SU-DHL-6 (cell line): ENCODE data around the gene SEMA4D.

Experiments used
- H2AFZ ChIP-seq: fragments of 200-600 bp; sonication (generic); 2 replicates; pipeline ENCODE4 v1.6.1; 2014; ENCODE audit warnings: low read depth, mild to moderate bottlenecking, moderate library complexity, mixed read lengths, antibody characterized with exemption, low read length; ENCODE audit not compliant: severe bottlenecking
- H3F3A ChIP-seq: fragments of 200-600 bp; shearing (Covaris generic); 2 replicates; pipeline ENCODE4 v1.6.0; 2016; ENCODE audit warnings: antibody characterized with exemption, mild to moderate bottlenecking; ENCODE audit not compliant: insufficient read depth
- H3K27ac ChIP-seq: fragments of 200-600 bp; sonication (generic); 2 replicates; pipeline ENCODE4 v1.5.1; 2016; ENCODE audit warnings: low read depth, mild to moderate bottlenecking, low read length, moderate library complexity, mixed read lengths
- H3K27me3 ChIP-seq: fragments of 200-600 bp; sonication (generic), shearing (Covaris generic); 2 replicates; pipeline ENCODE4 v1.6.0; 2014; ENCODE audit warnings: mild to moderate bottlenecking, low read length
- H3K36me3 ChIP-seq: fragments of 200-600 bp; sonication (generic); 2 replicates; pipeline ENCODE4 v1.6.1; 2014; ENCODE audit warnings: mild to moderate bottlenecking, low read length, mixed read lengths
- H3K4me2 ChIP-seq: fragments of 300-600, 200-600 bp; shearing (Covaris generic), sonication (generic); 2 replicates; pipeline ENCODE4 v1.6.0; 2014; ENCODE audit warnings: low read length, low read depth, mild to moderate bottlenecking; ENCODE audit not compliant: poor library complexity, severe bottlenecking
- H3K4me3 ChIP-seq: fragments of 200-600 bp; sonication (generic); 2 replicates; pipeline ENCODE4 v1.5.1; 2014; ENCODE audit warnings: antibody characterized with exemption, low read length, mild to moderate bottlenecking, mixed read lengths; ENCODE audit not compliant: insufficient read depth, poor library complexity, severe bottlenecking
- H3K79me2 ChIP-seq: fragments of 200-600 bp; sonication (generic); 2 replicates; pipeline ENCODE4 v1.6.1; 2014; ENCODE audit warnings: mild to moderate bottlenecking, low read length, moderate library complexity; ENCODE audit not compliant: insufficient read depth
- H3K9ac ChIP-seq: fragments of 200-600 bp; sonication (generic); 2 replicates; pipeline ENCODE4 v1.7.0; 2014; ENCODE audit warnings: mild to moderate bottlenecking, low read length
- H3K9me2 ChIP-seq: fragments of 200-600 bp; sonication (generic); replicated peaks from 2 replicates; pipeline ENCODE4 v1.6.1; 2014; ENCODE audit warnings: low read length; ENCODE audit not compliant: insufficient read depth
- H3K9me3 ChIP-seq: fragments of 200-600 bp; sonication (generic); 2 replicates; pipeline ENCODE4 v1.6.1; 2014; ENCODE audit warnings: low read length, mixed read lengths; ENCODE audit not compliant: insufficient read depth
- H4K20me1 ChIP-seq: fragments of 200-600 bp; sonication (generic); 2 replicates; pipeline ENCODE4 v1.6.1; 2014; ENCODE audit warnings: low read depth, mild to moderate bottlenecking, antibody characterized with exemption, low read length, moderate library complexity, mixed read lengths
- EZH2phosphoT487 ChIP-seq: fragments of 200-600 bp; sonication (generic), shearing (Covaris generic); conservative IDR thresholded peaks from 2 replicates; pipeline ENCODE4 v1.6.1; 2018; ENCODE audit warnings: mild to moderate bottlenecking, antibody characterized with exemption, low read length, moderate library complexity, mixed read lengths
- TF ChIP-seq, protein P1 (sequence below): fragments of 200-600 bp; sonication (generic); IDR thresholded peaks from one replicate; pipeline ENCODE4 v1.5.1; 2017; ENCODE audit warnings: antibody characterized with exemption, mild to moderate bottlenecking, low read length, moderate library complexity; ENCODE audit not compliant: insufficient read depth, poor library complexity, severe bottlenecking

SEMA4D gene

DNA sequence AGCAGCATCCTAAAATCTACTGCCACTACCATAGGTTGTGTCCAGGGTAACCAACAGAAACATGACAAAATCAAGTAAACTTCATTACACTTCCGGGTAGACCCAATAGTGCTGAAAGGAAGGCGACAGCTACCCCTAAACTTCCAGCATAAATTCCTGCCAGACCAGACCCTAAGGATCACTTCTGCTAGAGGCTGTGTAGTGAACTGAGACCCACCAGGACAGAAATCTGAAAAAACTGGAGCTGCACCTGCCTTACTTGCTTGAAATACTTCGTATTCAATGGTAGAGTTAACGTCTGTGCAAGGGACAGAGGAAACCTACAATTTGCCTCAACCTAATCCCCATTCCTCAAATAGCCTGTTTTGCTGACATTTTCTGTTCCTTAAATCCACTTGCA lies 180.6 kb downstream of the SEMA4D start:
- Histone ChIP-seq H3K4me3 (no peak overlapping the region), H3K9me2 (no peaks in the 10 kb centered on the region), H3K36me3 (peaks cover 52% of the 10 kb centered on the region), H2AFZ (no peak overlapping the region), H3K9me3 (no peaks in the 10 kb centered on the region), H3K9ac (peak overlapping the region; percentile 79), H3K27ac (peak overlapping the region; percentile 92), H3K27me3 (no peaks in the 10 kb centered on the region), H3K4me2 (peak overlapping the region; percentile 97), H4K20me1 (peaks cover 29% of the 10 kb centered on the region), H3K79me2 (peaks cover 70% of the 10 kb centered on the region), H3F3A (peaks cover 70% of the 10 kb centered on the region)
- TF ChIP-seq, protein P1, sequence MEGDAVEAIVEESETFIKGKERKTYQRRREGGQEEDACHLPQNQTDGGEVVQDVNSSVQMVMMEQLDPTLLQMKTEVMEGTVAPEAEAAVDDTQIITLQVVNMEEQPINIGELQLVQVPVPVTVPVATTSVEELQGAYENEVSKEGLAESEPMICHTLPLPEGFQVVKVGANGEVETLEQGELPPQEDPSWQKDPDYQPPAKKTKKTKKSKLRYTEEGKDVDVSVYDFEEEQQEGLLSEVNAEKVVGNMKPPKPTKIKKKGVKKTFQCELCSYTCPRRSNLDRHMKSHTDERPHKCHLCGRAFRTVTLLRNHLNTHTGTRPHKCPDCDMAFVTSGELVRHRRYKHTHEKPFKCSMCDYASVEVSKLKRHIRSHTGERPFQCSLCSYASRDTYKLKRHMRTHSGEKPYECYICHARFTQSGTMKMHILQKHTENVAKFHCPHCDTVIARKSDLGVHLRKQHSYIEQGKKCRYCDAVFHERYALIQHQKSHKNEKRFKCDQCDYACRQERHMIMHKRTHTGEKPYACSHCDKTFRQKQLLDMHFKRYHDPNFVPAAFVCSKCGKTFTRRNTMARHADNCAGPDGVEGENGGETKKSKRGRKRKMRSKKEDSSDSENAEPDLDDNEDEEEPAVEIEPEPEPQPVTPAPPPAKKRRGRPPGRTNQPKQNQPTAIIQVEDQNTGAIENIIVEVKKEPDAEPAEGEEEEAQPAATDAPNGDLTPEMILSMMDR, result no peak
- no peak for TF ChIP-seq EZH2phosphoT487

DNA sequence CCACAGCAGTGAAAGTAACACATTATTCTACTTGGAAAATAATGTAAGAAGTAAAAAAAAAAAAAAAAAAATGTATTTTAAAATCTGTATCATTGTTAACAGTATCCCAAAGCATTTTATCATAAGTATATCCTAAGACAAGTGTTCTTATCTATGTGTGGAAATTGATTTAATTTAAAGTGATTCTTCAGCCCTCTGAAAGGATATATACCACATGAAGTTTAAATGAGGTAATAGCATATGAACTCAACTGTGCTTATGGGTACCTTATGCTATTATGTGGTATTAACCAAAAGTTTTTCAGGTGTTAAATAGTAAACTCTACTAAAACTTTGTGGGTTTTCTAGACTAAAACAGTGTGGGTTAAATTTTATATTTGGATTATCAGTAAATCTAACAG lies 182.4 kb downstream of the SEMA4D start:
- peaks cover 73% of the 10 kb centered on the region for H3F3A ChIP-seq
- no peaks in the 10 kb centered on the region for H3K9me2 ChIP-seq
- H2AFZ ChIP-seq, result no peak overlapping the region
- H3K79me2 ChIP-seq, result peaks cover 65% of the 10 kb centered on the region
- H3K4me3 ChIP-seq, result no peak overlapping the region
- TF ChIP-seq, protein P1, result no peak
- TF ChIP-seq EZH2phosphoT487, result no peak
- H3K9me3 ChIP-seq, result no peaks in the 10 kb centered on the region
- peak overlapping the region; percentile 92; the same call in 1 of the 2 replicates for H3K27ac ChIP-seq
- H3K4me2 ChIP-seq, result peak overlapping the region; percentile 98
- H3K36me3 ChIP-seq, result peaks cover 47% of the 10 kb centered on the region
- H3K9ac ChIP-seq, result no peak overlapping the region
- H3K27me3 ChIP-seq, result no peaks in the 10 kb centered on the region
- peaks cover 33% of the 10 kb centered on the region for H4K20me1 ChIP-seq

DNA sequence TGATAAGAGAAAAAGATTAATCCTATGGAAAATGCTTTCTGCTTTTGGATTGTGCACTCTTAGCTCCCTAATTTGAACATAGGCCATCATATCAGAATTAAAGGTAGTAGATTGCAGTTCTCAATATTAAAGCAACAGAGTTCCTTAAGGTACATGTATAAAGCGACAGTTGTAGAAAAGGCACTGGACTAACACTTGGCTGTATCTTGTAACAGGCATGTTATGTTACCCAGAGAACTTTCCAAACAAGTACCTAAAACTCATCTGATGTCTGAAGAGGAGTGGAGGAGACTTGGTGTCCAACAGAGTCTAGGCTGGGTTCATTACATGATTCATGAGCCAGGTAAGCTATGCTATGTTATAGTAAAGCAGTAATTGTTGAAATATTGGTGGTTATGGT lies 183.0 kb downstream of the SEMA4D start:
- no peaks in the 10 kb centered on the region for H3K9me2 ChIP-seq
- TF ChIP-seq, protein P1, result no peak
- TF ChIP-seq EZH2phosphoT487, result no peak
- H3K36me3 ChIP-seq, result peaks cover 44% of the 10 kb centered on the region
- peaks cover 60% of the 10 kb centered on the region for H3K79me2 ChIP-seq
- H3K27ac ChIP-seq, result peak overlapping the region; percentile 92
- H3K4me3 ChIP-seq, result peak overlapping the region; percentile 94
- H3F3A ChIP-seq, result peaks cover 73% of the 10 kb centered on the region
- peak overlapping the region; percentile 98 for H3K4me2 ChIP-seq
- peak overlapping the region; percentile 87 for H3K9ac ChIP-seq
- no peaks in the 10 kb centered on the region for H3K27me3 ChIP-seq
- no peaks in the 10 kb centered on the region for H3K9me3 ChIP-seq
- H4K20me1 ChIP-seq, result peaks cover 33% of the 10 kb centered on the region
- H2AFZ ChIP-seq, result no peak overlapping the region

DNA sequence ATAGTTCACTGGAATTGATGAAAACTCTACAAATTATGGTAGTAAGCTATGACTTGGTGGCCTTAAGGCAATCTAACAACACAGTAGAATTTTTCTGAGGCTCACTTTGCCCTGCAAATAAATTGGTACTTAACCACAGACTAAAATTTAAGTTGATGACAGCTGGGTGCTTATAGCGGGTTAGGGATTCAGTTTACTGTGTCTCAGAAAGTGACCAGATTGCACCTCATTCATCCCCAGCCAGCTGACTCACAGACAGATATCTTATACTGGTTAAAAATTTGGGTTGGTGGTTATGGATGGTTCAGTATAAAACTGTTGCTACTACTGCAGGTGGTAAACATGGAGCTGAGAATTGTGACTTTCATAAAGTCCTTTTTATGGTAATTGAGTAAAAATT lies 184.1 kb downstream of the SEMA4D start:
- H3K79me2 ChIP-seq, result peaks cover 50% of the 10 kb centered on the region
- H3F3A ChIP-seq, result peaks cover 65% of the 10 kb centered on the region
- TF ChIP-seq, protein P1, result no peak
- TF ChIP-seq EZH2phosphoT487, result no peak
- H4K20me1 ChIP-seq, result peaks cover 33% of the 10 kb centered on the region
- no peaks in the 10 kb centered on the region for H3K27me3 ChIP-seq
- H3K9me2 ChIP-seq, result no peaks in the 10 kb centered on the region
- no peak overlapping the region for H2AFZ ChIP-seq
- no peaks in the 10 kb centered on the region for H3K9me3 ChIP-seq
- H3K9ac ChIP-seq, result peak overlapping the region; percentile 87
- H3K36me3 ChIP-seq, result peaks cover 44% of the 10 kb centered on the region
- peak overlapping the region; percentile 92 for H3K27ac ChIP-seq
- H3K4me3 ChIP-seq, result peak overlapping the region; percentile 94
- peak overlapping the region; percentile 98 for H3K4me2 ChIP-seq
